GM18909 (cell line): Measurements from ENCODE around the gene BRD9.
"Not testable (repeated sequence)": the region's sequence is repeated elsewhere in the genome, so short reads cannot be mapped to it uniquely, and the experiment has no call there.

Source experiments
- ATAC-seq: cut with Tn5 transposase; IDR thresholded peaks from one replicate; pipeline ENCODE4 v1.9.1; 2021; ENCODE audit warnings: mild to moderate bottlenecking; ENCODE audit not compliant: unreplicated experiment, poor library complexity

Gene BRD9

GRCh38 chr5:923281-923873, 30.8 kb upstream of the BRD9 start:
- ATAC-seq = peak; percentile 88

GRCh38 chr5:922436-923280, 30.1 kb upstream of the BRD9 start:
- no peak for ATAC-seq

- ATAC-seq = no peak
These were observed 29.1 kb upstream of the BRD9 start for GRCh38 chr5:921456-922435.

GRCh38 chr5:920321-920720, 27.7 kb upstream of the BRD9 start:
- ATAC-seq = no peak

- no peak for ATAC-seq
These were observed 26.9 kb upstream of the BRD9 start for GRCh38 chr5:919356-920000.

GRCh38 chr5:918717-919116, 26.1 kb upstream of the BRD9 start:
- not testable (repeated sequence) for ATAC-seq

GRCh38 chr5:916441-917293, 24.1 kb upstream of the BRD9 start:
- no peak for ATAC-seq

GRCh38 chr5:915946-916345, 23.3 kb upstream of the BRD9 start:
- ATAC-seq = no peak

GRCh38 chr5:915346-915745, 22.7 kb upstream of the BRD9 start:
- ATAC-seq = not testable (repeated sequence)

- ATAC-seq = no peak
These were observed 22.0 kb upstream of the BRD9 start for GRCh38 chr5:914612-915011.

GRCh38 chr5:914174-914573, 21.6 kb upstream of the BRD9 start:
- no peak for ATAC-seq

- no peak for ATAC-seq
These were observed 19.9 kb upstream of the BRD9 start for GRCh38 chr5:912280-913091.

- no peak for ATAC-seq
These were observed 19.0 kb upstream of the BRD9 start for GRCh38 chr5:911601-912000.

- ATAC-seq = no peak
These were observed 18.2 kb upstream of the BRD9 start for GRCh38 chr5:910769-911160.

GRCh38 chr5:909994-910768, 17.6 kb upstream of the BRD9 start:
- ATAC-seq = no peak

GRCh38 chr5:909086-909485, 16.5 kb upstream of the BRD9 start:
- ATAC-seq = no peak

- no peak for ATAC-seq
These were observed 15.6 kb upstream of the BRD9 start for GRCh38 chr5:908172-908571.

- ATAC-seq = no peak
These were observed 14.8 kb upstream of the BRD9 start for GRCh38 chr5:907366-907910.
